ENCODE results near the gene TNFAIP8L2. TPM values are rescaled to one million over a fixed set of nuclear protein-coding genes. Genes with fewer than 3 reads are reported as not detected.
A peak's percentile ranks its signal among the peaks of the same experiment; 100 is the strongest.

Gene TNFAIP8L2
- total RNA-seq, 1 donor from 2014 or later, result 2.6 TPM

DNA sequence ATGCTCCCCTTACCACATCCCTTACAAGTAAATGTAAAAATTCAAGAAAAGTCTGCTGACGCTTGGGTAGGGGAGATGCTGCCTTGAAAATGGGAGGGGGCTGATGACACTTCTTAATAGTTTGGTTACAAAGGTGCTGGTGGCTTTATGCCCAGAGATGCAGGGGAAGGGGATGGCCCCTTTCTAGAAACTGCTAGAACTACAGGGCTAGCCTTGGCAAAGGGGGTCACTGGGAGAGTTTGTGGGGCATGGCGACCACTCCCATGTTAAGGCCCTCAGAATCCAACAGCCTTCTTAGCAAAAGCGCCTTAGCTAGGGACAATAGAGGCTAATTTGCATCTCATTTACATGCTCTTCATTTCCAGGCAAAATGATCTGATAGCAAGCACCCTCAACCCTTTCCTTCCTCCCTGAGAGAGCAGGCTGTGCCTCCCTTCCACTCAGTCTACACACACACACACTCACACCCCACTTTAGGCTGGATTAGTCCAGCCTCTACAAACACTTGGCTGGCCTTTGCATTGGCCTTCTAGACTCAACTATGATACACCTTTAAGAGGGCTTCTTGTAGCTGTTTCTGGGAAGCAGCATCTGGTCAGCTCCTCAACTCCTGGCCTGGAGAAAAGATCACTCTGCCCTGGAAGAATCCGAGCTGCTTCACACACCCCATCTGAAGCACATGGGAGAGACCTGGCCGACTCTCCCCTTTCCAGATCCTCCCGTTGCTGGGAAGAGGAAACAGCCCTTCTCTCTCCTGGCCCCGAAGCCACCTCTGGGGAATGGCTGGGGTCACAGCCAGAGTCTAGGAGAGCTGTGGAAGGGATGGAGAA, 11.8 kb upstream of the TNFAIP8L2 start:
- ATAC-seq (peak; percentile 2), DNase-seq (ENCODE audit: missing footprints) (no peak)
- intact Hi-C loops (cut with DNase I), result loop anchor here (5.0 to 10.0 kb wide), 2 partner anchors 122 to 270 kb away; partner anchors contain the start of gene ARNT

DNA sequence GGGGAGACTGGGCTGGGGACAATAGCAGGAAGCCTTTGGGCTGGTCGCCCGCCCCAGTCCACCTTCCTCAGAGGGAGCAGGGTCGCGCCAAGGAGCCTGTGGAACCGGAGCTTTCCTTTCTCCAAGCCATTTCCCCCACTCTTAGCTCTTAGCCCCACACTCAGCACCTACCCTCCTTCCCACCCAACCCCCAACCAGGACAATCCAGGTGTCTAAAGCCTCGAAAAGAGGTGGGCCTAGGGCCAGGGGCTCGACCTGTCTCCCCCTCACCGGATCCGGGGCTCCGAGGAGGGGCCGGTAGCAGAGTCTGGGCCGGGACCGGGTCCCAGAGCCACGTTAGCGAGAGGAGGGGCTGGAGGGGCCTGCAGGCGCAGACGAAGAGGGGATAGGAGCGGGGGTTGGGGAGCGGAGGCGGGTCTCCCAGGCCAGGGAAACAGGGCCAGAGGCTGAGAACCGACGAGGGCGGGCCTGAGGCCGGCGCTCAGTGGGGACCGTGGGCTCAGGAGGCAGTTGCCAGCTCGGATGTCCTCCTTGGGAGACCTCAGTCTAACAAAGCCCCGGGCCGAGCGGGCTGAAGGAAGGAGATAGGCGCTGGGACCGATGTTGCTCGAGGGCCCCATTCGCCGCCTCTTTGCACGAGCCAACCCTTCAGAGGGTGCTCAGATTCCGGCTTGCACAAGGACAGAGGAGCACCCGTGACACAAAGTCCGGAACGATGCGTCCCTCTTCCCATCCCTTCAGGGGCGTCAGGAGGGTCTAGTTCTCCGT, 11.0 kb upstream of the TNFAIP8L2 start:
- DNase-seq (ENCODE audit: missing footprints) (no peak), ATAC-seq (peak; percentile 12)
- intact Hi-C loops (cut with DNase I), result loop anchor here (1.0 to 10.0 kb wide), 3 partner anchors 20 to 271 kb away; partner anchors contain the start of genes ARNT and LYSMD1

DNA sequence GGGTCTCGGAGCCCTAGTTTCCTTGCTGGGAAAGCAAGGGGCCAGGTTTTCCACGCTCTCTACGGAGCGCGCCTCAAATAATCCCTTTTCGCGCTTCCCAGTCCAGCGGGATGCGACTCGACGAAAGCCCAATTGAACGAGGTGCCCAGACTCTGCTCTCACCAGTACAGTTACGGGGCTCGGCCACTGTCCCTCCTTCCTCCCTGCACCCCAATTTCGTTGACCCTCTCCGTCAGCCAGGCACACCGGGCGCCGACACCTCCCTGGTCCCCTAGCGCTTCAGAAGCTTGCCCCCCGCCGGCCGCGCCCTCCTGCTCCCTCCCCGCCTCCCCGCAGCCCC, 10.4 kb upstream of the TNFAIP8L2 start:
- no peak for DNase-seq (ENCODE audit: missing footprints)
- intact Hi-C loops (cut with DNase I), result loop anchor here (1.0 to 10.0 kb wide), 3 partner anchors 19 to 271 kb away; partner anchors contain the start of genes ARNT and LYSMD1
- ATAC-seq, result peak; percentile 0

DNA sequence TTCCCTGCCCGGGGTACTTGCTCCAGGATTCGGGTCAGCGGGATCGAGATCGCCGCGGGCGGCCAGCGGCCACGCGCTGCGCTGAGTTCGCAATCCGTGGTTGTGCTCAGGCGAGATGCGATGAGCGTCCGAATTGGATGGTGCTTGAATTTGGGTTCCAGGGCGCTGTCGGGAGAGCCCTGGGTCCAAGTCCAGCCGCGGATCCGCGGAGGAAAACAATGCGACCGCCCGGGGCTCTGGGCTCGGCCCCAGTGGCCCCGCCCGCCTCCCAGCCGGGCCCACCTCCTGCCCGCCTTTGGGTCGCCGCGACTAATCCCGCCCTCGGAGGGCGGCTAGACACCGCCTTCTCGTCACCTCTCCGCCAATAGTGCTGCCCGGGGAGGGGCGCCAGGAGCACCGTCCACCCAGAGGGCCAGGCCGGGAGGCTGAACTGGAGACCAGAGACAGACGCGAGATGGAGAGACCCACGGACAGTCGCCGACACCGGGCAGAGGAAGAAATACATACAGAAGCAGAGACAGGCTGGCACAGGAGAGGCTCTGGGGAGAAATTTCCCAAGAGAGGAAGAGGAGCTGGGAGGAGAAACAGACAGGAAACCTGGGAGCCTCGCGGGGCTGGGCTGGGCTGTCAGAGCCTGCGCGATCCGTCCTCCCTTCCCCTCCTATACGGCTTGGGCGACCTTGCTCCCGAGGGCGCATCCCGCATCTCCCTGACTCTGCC, 9.9 kb upstream of the TNFAIP8L2 start, which contains the start of gene SEMA6C:
SEMA6C (minus strand) TSS at position 220 of the 720 bp plus-strand sequence. CDS start 4,010 bp downstream, outside the sequence.
- DNase-seq (ENCODE audit: missing footprints) (peak; percentile 98), ATAC-seq (peak; percentile 97)
- intact Hi-C loops (cut with DNase I), result loop anchor here (1.0 to 10.0 kb wide), 3 partner anchors 19 to 272 kb away; partner anchors contain the start of genes ARNT and LYSMD1

DNA sequence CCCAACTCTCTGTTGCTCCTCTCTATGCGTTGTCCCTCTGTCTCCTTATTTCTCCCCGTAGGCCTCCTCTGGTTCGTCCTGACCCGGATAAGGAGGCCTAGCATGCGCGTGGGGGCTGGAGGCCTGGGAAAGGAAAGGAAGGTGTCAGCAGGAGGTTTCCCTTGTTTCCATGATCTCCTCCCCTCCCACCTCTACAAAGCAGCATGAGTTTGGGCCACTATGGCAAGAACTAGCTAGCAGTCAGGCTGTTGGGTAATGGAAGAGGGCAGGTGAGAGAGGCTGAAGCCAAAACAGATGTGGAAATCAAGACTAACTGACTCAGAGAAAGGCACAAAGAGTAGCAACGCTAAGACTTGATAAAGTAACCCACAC, 9.3 kb upstream of the TNFAIP8L2 start:
- ATAC-seq (no peak), DNase-seq (ENCODE audit: missing footprints) (no peak)
- intact Hi-C loops (cut with DNase I), result loop anchor here (5.0 to 10.0 kb wide), 2 partner anchors 125 to 272 kb away; partner anchors contain the start of gene ARNT

GRCh38 chr1:151147665-151148064, 8.8 kb upstream of the TNFAIP8L2 start:
- ATAC-seq, result no peak
- intact Hi-C loops (cut with DNase I), result loop anchor here (5.0 to 10.0 kb wide), 2 partner anchors 125 to 273 kb away; partner anchors contain the start of gene ARNT
- DNase-seq (ENCODE audit: missing footprints), result no peak

DNA sequence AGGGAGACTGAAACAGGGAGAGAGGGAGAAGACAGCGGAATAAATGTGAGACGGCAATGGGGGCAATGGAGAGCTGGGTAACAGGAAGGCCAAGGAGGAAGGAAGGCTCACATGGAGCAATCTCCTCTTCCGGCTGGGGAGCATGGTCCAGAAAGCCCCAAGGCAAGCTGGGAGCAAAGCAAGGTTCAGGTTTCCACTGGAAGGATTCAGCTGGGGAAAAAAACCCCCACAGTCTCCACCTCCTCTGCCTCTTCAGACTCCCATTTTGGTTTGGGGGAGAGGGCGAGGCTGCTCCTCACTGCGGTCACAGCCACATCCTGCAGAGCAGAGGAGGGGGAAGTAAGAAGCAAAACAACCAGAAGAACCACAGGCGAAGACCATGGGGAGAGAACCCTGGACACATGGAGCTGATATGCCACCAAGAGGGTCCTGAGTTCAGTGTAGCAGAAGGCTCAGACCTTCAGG, 650 bp downstream of the TNFAIP8L2 start:
- intact Hi-C loops (cut with DNase I), result loop anchor here (2.0 kb wide), 1 partner anchor 56 kb away; no protein-coding TSS in a partner anchor
- ATAC-seq (peak; percentile 49), DNase-seq (ENCODE audit: missing footprints) (no peak)

- intact Hi-C loops (cut with DNase I), result no loop called here
Observed at GRCh38 chr1:151158326-151158725, 1.9 kb downstream of the TNFAIP8L2 start.

GRCh38 chr1:151158751-151159251, 2.4 kb downstream of the TNFAIP8L2 start:
- no peak for ATAC-seq
- intact Hi-C loops (cut with DNase I), result no loop called here
- no peak for DNase-seq (ENCODE audit: missing footprints)

More at GRCh38 chr1:151158326-151158725, 1.9 kb downstream of the TNFAIP8L2 start:
- DNase-seq (ENCODE audit: missing footprints) (no peak), ATAC-seq (no peak)

DNA sequence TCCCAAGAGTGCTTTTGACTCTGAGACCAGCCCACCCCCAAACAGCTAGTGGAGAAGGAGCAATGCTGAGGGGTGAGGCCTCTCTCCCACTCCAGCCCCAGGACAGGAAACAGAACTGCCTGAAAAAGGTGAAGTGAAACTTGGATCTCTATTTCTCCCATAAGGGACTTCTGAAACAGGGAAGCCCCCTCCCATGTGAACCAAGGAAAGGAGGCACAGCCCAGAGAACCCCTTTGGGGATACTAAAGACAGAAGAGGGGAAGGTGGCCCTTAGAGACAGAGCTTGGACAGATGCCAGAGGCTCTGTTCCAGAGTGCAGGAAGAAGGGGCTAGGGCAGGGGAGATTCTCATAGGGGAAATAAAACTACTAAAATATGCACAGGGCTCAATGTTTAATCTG, 2.9 kb downstream of the TNFAIP8L2 start:
- intact Hi-C loops (cut with DNase I), result no loop called here
- DNase-seq (ENCODE audit: missing footprints) (no peak), ATAC-seq (no peak)

GRCh38 chr1:151164732-151165280, 8.4 kb downstream of the TNFAIP8L2 start:
- intact Hi-C loops (cut with DNase I), result loop anchor here (1.0 kb wide), 1 partner anchor 19 kb away; the partner anchor contains the start of gene SEMA6C
- DNase-seq (ENCODE audit: missing footprints), result peak; percentile 71

DNA sequence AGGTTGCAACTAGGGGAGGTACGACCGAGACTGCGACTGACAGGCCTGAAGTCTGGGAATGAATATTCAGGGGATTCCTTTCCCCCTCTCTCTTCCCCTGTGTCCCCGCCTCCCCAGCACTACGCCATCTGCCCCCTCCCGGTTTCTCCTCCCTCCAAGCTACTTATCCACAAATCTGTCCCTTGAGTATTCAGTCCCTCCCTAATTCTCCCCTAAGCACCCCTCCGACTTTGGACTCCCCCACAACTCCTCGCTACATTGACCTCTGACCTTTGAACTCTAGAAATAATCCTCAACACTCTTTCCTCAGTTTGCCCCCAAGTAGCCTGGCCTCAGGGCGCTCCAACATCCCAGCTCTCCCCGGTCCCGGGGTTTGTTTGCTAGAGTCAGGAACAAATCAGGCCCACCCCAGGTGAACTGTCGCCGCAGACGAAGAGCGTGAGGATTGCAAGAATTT, 8.9 kb downstream of the TNFAIP8L2 start:
- intact Hi-C loops (cut with DNase I), result loop anchor here (1.0 kb wide), 1 partner anchor 19 kb away; the partner anchor contains the start of gene SEMA6C
- ATAC-seq (peak; percentile 74), DNase-seq (ENCODE audit: missing footprints) (no peak)

More at GRCh38 chr1:151164732-151165280, 8.4 kb downstream of the TNFAIP8L2 start:
- ATAC-seq, result peak; percentile 27

DNA sequence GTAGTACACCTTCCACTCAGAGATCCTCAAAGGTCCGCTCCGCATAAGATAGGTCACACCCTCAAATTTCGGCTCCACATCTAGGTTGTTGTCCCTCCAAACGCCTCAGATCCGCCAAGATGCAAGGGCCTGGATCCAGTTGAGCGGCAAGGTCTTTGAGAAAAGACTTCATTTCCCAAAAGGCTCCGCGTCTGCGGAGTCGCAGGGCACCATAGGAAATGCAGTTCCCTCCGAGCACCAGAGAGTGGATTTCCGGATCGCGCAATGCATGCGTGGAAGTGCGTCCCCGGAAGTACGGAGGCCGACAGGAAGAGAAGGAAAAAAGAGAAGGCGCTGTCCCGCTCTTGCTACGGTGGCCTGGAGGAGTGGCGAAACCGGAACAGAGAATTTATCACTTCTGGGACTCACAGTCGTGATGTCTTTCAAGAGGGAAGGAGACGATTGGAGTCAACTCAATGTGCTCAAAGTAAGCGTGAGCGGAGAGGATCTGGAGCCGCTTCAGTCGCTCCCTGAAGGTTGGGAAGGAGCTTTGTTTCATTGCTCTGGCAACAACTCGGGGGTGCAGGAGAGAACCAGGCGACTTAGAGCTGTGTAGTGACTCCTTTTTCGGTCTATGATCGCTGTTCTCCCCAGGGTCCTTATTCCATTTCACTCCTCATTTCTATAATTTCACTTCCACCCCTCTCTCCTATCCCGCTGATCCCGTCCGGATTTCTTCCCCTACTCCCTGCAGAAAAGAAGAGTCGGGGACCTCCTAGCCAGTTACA, 9.5 kb downstream of the TNFAIP8L2 start, which contains the start of the genes LYSMD1 and SCNM1:
LYSMD1 (minus strand) TSS at position 165 of the 767 bp plus-strand sequence. CDS start 644 bp downstream, outside the sequence.
SCNM1 (plus strand) TSS at position 407 of the 767 bp plus-strand sequence; CDS start at position 416, 9 bp downstream.
- ATAC-seq (peak; percentile 95), DNase-seq (ENCODE audit: missing footprints) (peak; percentile 97)
- intact Hi-C loops (cut with DNase I), result loop anchor here (1.0 kb wide), 1 partner anchor 20 kb away; the partner anchor contains the start of gene SEMA6C

DNA sequence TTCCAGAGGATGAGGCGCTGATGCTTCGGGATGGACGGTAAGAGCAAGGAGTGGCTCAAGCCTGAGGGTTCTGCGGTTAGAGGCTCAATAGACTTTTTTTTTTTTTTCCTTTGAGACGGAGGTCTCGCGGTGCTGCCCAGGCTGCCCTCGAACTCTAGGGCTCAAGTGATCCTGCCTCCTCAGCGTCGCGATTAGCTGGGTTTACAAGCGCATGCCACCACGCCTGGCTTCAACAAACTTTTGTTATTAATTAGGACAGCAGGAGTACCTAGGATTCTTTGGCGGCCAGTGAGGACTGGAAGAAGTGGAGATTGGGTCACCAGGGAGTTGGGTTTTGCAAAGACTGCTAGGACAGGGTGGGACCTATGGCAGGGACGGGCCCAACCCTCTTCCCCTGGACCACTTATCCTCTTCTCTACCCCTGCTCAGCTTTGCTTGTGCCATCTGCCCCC, 10.1 kb downstream of the TNFAIP8L2 start:
- no peak for DNase-seq (ENCODE audit: missing footprints)
- no peak for ATAC-seq
- intact Hi-C loops (cut with DNase I), result no loop called here

GRCh38 chr1:151167116-151167515, 10.7 kb downstream of the TNFAIP8L2 start:
- ATAC-seq, result no peak
- DNase-seq (ENCODE audit: missing footprints), result no peak
- intact Hi-C loops (cut with DNase I), result no loop called here

- intact Hi-C loops (cut with DNase I), result no loop called here
- ATAC-seq, result no peak
Observed at GRCh38 chr1:151171190-151171589, 14.7 kb downstream of the TNFAIP8L2 start.

More at GRCh38 chr1:151171190-151171589, 14.7 kb downstream of the TNFAIP8L2 start:
- DNase-seq (ENCODE audit: missing footprints), result no peak
